Hematopoietic multipotent progenitor cell treated with erythropoietin and hydrocortisone succinate and interleukin-3 and kit ligand, for 4 days (in vitro differentiated cells): ENCODE results near the gene SIL1.
"Not testable (repeated sequence)": the region's sequence is repeated elsewhere in the genome, so short reads cannot be mapped to it uniquely, and the experiment has no call there.

ENCODE experiments used
- DNase-seq: peaks from one replicate; pipeline ENCODE4 v3.0.0-alpha.2; 2015

Gene SIL1

GRCh38 chr5:139197710-139198669, at the start of gene SIL1:
Gene SIL1, minus strand, starts transcription at chr5:139198368. Its CDS starts 70,525 bp downstream, at chr5:139127843.
- DNase-seq = peak; percentile 98

- DNase-seq = peak; percentile 83
Observed at GRCh38 chr5:139246394-139246793, 48.2 kb upstream of the SIL1 start.

- no peak for DNase-seq
Observed at GRCh38 chr5:139245637-139246339, 47.6 kb upstream of the SIL1 start.

GRCh38 chr5:139243425-139243970, 45.3 kb upstream of the SIL1 start:
- no peak for DNase-seq

- no peak for DNase-seq
Observed at GRCh38 chr5:139241139-139241538, 43.0 kb upstream of the SIL1 start.

- no peak for DNase-seq
Observed at GRCh38 chr5:139236479-139236878, 38.3 kb upstream of the SIL1 start.

GRCh38 chr5:139232147-139232724, 34.1 kb upstream of the SIL1 start:
- DNase-seq = peak; percentile 95

GRCh38 chr5:139228201-139228803, 30.1 kb upstream of the SIL1 start:
- DNase-seq = no peak

- no peak for DNase-seq
Observed at GRCh38 chr5:139226131-139226530, 28.0 kb upstream of the SIL1 start.

GRCh38 chr5:139223481-139223880, 25.3 kb upstream of the SIL1 start:
- no peak for DNase-seq

- no peak for DNase-seq
Observed at GRCh38 chr5:139222346-139222745, 24.2 kb upstream of the SIL1 start.

GRCh38 chr5:139218038-139218437, 19.9 kb upstream of the SIL1 start:
- not testable (repeated sequence) for DNase-seq

GRCh38 chr5:139215107-139215975, 17.2 kb upstream of the SIL1 start:
- no peak for DNase-seq

GRCh38 chr5:139214646-139215045, 16.5 kb upstream of the SIL1 start:
- DNase-seq = no peak

GRCh38 chr5:139212906-139213305, 14.7 kb upstream of the SIL1 start:
- no peak for DNase-seq

- DNase-seq = peak; percentile 42
Observed at GRCh38 chr5:139212486-139212885, 14.3 kb upstream of the SIL1 start.

GRCh38 chr5:139210585-139210984, 12.4 kb upstream of the SIL1 start:
- no peak for DNase-seq

- DNase-seq = no peak
Observed at GRCh38 chr5:139207297-139208000, 9.3 kb upstream of the SIL1 start.

- no peak for DNase-seq
Observed at GRCh38 chr5:139205586-139205985, 7.4 kb upstream of the SIL1 start.

- peak; percentile 57 for DNase-seq
Observed at GRCh38 chr5:139205124-139205523, 7.0 kb upstream of the SIL1 start.

- no peak for DNase-seq
Observed at GRCh38 chr5:139204196-139204595, 6.0 kb upstream of the SIL1 start.
